ENCODE measurements around the gene PCGF5.

DNA sequence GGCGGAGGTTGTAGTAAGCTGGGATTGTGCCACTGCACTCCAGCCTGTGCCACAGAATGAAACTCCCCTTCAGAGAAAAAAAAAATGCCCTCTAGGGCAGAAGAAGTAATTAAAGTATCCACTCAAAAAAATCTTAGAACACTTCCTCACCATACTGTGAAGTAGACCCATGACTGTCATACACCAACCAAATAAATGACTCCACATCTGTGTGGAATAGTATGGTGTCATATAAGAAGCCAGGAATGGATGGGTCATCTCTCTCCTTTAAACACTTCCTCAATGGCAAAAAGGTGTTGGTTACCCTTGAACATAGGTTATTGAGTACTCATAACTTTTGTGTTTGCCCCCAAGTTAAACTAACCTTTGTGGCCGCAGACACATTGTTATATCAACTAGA is 48.1 kb upstream of the PCGF5 start:
- TF ChIP-seq, protein P1, sequence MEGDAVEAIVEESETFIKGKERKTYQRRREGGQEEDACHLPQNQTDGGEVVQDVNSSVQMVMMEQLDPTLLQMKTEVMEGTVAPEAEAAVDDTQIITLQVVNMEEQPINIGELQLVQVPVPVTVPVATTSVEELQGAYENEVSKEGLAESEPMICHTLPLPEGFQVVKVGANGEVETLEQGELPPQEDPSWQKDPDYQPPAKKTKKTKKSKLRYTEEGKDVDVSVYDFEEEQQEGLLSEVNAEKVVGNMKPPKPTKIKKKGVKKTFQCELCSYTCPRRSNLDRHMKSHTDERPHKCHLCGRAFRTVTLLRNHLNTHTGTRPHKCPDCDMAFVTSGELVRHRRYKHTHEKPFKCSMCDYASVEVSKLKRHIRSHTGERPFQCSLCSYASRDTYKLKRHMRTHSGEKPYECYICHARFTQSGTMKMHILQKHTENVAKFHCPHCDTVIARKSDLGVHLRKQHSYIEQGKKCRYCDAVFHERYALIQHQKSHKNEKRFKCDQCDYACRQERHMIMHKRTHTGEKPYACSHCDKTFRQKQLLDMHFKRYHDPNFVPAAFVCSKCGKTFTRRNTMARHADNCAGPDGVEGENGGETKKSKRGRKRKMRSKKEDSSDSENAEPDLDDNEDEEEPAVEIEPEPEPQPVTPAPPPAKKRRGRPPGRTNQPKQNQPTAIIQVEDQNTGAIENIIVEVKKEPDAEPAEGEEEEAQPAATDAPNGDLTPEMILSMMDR (tag by site-specific recombination; IDR thresholded peaks at IDR 0.05): no peak
- TF ChIP-seq ZNF558 (tag by site-specific recombination; IDR thresholded peaks at IDR 0.05): no peak
- TF ChIP-seq, protein P2, sequence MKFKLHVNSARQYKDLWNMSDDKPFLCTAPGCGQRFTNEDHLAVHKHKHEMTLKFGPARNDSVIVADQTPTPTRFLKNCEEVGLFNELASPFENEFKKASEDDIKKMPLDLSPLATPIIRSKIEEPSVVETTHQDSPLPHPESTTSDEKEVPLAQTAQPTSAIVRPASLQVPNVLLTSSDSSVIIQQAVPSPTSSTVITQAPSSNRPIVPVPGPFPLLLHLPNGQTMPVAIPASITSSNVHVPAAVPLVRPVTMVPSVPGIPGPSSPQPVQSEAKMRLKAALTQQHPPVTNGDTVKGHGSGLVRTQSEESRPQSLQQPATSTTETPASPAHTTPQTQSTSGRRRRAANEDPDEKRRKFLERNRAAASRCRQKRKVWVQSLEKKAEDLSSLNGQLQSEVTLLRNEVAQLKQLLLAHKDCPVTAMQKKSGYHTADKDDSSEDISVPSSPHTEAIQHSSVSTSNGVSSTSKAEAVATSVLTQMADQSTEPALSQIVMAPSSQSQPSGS (tag by site-specific recombination; IDR thresholded peaks at IDR 0.05; ENCODE audit: low read depth): no peak

Measured in HEK293 (cell line).